Kidney (tissue), 14 donors: ENCODE data around the gene SART1. TPM values are rescaled to one million over a fixed set of nuclear protein-coding genes. Genes with fewer than 3 reads are reported as not detected.

Source experiments
- DNase-seq, 5 donors: peaks; one replicate each; pipeline ENCODE4 v3.0.0-alpha.2; 2013 to 2020
- FAIRE-seq: peaks from 2 replicates; lab custom pipeline; 2012; peaks lifted over from hg19 to GRCh38; lab: Jason Lieb, UNC
- H3K27ac ChIP-seq, 2 donors: one replicate each; pipeline ENCODE4 v1.7.0; 2013; ENCODE audit warnings: low read depth in 2 of 2, low read length in 2 of 2, inconsistent platforms in 1 of 2
- H3K27me3 ChIP-seq: one replicate; pipeline ENCODE4 v1.7.1; 2013; ENCODE audit warnings: low read length, inconsistent platforms; ENCODE audit not compliant: control insufficient read depth, insufficient read depth
- H3K36me3 ChIP-seq, 3 donors: one replicate each; pipeline versions ENCODE4 v1.7.0 to v1.7.1; 2013; ENCODE audit warnings: low read length in 3 of 3, control low read depth in 1 of 3, inconsistent platforms in 1 of 3; ENCODE audit not compliant: insufficient read depth in 3 of 3, control insufficient read depth in 2 of 3
- H3K4me1 ChIP-seq, 3 donors: one replicate each; pipeline versions ENCODE4 v1.7.0 to v1.7.1; 2013; ENCODE audit warnings: low read length in 3 of 3, inconsistent platforms in 1 of 3, low read depth in 1 of 3; ENCODE audit not compliant: control insufficient read depth in 2 of 3, insufficient read depth in 2 of 3
- H3K4me3 ChIP-seq, 3 donors: one replicate each; pipeline versions ENCODE4 v1.7.0 to v1.8.1; 2013; ENCODE audit warnings: low read length in 3 of 3, control low read depth in 1 of 3, inconsistent platforms in 1 of 3
- H3K9ac ChIP-seq, 3 donors: one replicate each; pipeline versions ENCODE4 v1.7.0 to v1.7.1; 2013; ENCODE audit warnings: low read length in 3 of 3, control low read depth in 1 of 3, inconsistent platforms in 1 of 3
- H3K9me3 ChIP-seq, 3 donors: one replicate each; pipeline versions ENCODE4 v1.7.0 to v1.7.1; 2013; ENCODE audit warnings: low read length in 3 of 3, control low read depth in 1 of 3, inconsistent platforms in 1 of 3; ENCODE audit not compliant: control insufficient read depth in 2 of 3, insufficient read depth in 1 of 3
- CTCF ChIP-seq: IDR thresholded peaks from 3 replicates; pipeline ENCODE4 v1.5.1; 2012; ENCODE audit warnings: mild to moderate bottlenecking, moderate library complexity, borderline replicate concordance; ENCODE audit not compliant: insufficient read depth; ENCODE audit errors: extremely low read depth
- intact Hi-C: fragments of 100-400 bp; cut with DNase I; formaldehyde crosslinking; loops from one replicate; pipeline ENCODE4 v1.11.1; 2022
- polyA plus RNA-seq: library from polyadenylated mRNA; stranded (reverse); fragments of 350-450 nt; fragmentation: Illumina TruSeq; extraction: RNeasy Lipid Tissue Mini Kit (QIAGEN cat#74804); gene quantifications from one replicate; pipeline ENCODE4 v1.2.3, GENCODE V29; 2014; ENCODE audit warnings: low read depth, low replicate concordance; ENCODE audit not compliant: insufficient read depth
- total RNA-seq: library from RNA; stranded (reverse); fragmentation: NEBNext Ultra II Directional; extraction: Animal tissue kit (Norgen Biotek cat#: 25700); gene quantifications from one replicate; pipeline ENCODE4 v1.2.1, GENCODE V29; 2021
- donor health status: control.
- donor health status: control.
- donor health status: control.
- donor health status: control.
- donor health status: control.
- donor health status: DM: yes; HTN: yes; CAD: no.
- donor health status: Normal renal cell carcinoma (clear cell type).

The SART1 gene
- total and polyA plus RNA-seq, 2 donors from 2014 or later = 48.6 to 48.7 TPM

GRCh38 chr11:65987336-65987735 is 25.8 kb downstream of the SART1 start:
- FAIRE-seq (no peak), DNase-seq (peak in 1 of 5 donors; percentile 66)
- no peak overlapping the region for H3K9ac ChIP-seq
- TF ChIP-seq CTCF = no peak
- no peaks in the 10 kb centered on the region for H3K36me3 ChIP-seq
- intact Hi-C loops = loop anchor here (10.0 kb wide), 1 partner anchor 103 kb away; the partner anchor contains the start of gene FIBP
- no peak overlapping the region for H3K27ac ChIP-seq
- no peaks in the 10 kb centered on the region for H3K27me3 ChIP-seq
- no peaks in the 10 kb centered on the region for H3K9me3 ChIP-seq
- H3K4me3 ChIP-seq = no peak overlapping the region
- no peaks in the 10 kb centered on the region for H3K4me1 ChIP-seq

GRCh38 chr11:65988791-65989592 is 27.5 kb downstream of the SART1 start:
- no peaks in the 10 kb centered on the region for H3K27me3 ChIP-seq
- no peak overlapping the region for H3K27ac ChIP-seq
- H3K4me3 ChIP-seq = no peak overlapping the region
- H3K4me1 ChIP-seq = no peaks in the 10 kb centered on the region
- no peaks in the 10 kb centered on the region for H3K36me3 ChIP-seq
- TF ChIP-seq CTCF = peak; percentile 99
- H3K9ac ChIP-seq = no peak overlapping the region
- DNase-seq (peak; percentile 77 to 97 (median 95)), FAIRE-seq (peak; percentile 97)
- intact Hi-C loops = loop anchor here (10.0 kb wide), 1 partner anchor 104 kb away; the partner anchor contains the start of gene FIBP
- H3K9me3 ChIP-seq = no peaks in the 10 kb centered on the region

- no peak for TF ChIP-seq CTCF
- H3K9me3 ChIP-seq = no peaks in the 10 kb centered on the region
- no peaks in the 10 kb centered on the region for H3K27me3 ChIP-seq
- no peak overlapping the region for H3K4me3 ChIP-seq
- H3K27ac ChIP-seq = no peak overlapping the region
- FAIRE-seq (no peak), DNase-seq (no peak)
- H3K9ac ChIP-seq = no peak overlapping the region
- no peaks in the 10 kb centered on the region for H3K4me1 ChIP-seq
- intact Hi-C loops = no loop called here
- no peaks in the 10 kb centered on the region for H3K36me3 ChIP-seq
These were observed 30.5 kb downstream of the SART1 start for GRCh38 chr11:65992056-65992455.
